Lung (tissue), 4 donors: ENCODE results near the gene OPN1MW2. TPM values are rescaled to one million over a fixed set of nuclear protein-coding genes. Genes with fewer than 3 reads are reported as not detected.

Experiments used
- polyA plus RNA-seq, 2 donors: library from polyadenylated mRNA; stranded (reverse); fragments of 200-250 nt; gene quantifications; one replicate each; pipeline ENCODE4 v1.2.1, GENCODE V29; 2013
- total RNA-seq, 2 donors: library from RNA; depleted of rRNA in 1 of 2; stranded (reverse); fragments of >200 nt in 1 of 2; gene quantifications; one replicate each; pipeline ENCODE4 v1.2.1, GENCODE V29; 2014 to 2021
- donor health status: Bipolar disorder and iron deficiency.
- donor health status: healthy.
- donor health status: DM: yes; HTN: yes; CAD: no.

The OPN1MW2 gene
- total and polyA plus RNA-seq, 4 donors, result not detected

Other genes with a start within 250 kb of the OPN1MW2 start
- 10 to 100 TPM; 25.3 to 59.4 TPM for gene HCFC1, start 247.9 kb upstream of the OPN1MW2 start, total RNA-seq
- gene HCFC1, start 247.9 kb upstream of the OPN1MW2 start, polyA plus RNA-seq, result 10 to 100 TPM; 10.7 to 22.9 TPM
- 10 to 100 TPM in 1 of 2 donors, 1 to 10 TPM in 1; 1.8 to 11.4 TPM for gene TMEM187, start 247.0 kb upstream of the OPN1MW2 start, total RNA-seq
- gene TMEM187, start 247.0 kb upstream of the OPN1MW2 start, polyA plus RNA-seq, result 1 to 10 TPM; 3.1 to 8.6 TPM
- gene IRAK1, start 199.9 kb upstream of the OPN1MW2 start, total RNA-seq, result 100 to 1,000 TPM in 1 of 2 donors, 10 to 100 TPM in 1; 24.6 to 153 TPM
- gene IRAK1, start 199.9 kb upstream of the OPN1MW2 start, polyA plus RNA-seq, result 100 to 1,000 TPM in 1 of 2 donors, 10 to 100 TPM in 1; 64.5 to 131 TPM
- gene MECP2, start 122.0 kb upstream of the OPN1MW2 start, total RNA-seq, result 10 to 100 TPM; 53.4 to 62.9 TPM
- gene MECP2, start 122.0 kb upstream of the OPN1MW2 start, polyA plus RNA-seq, result 10 to 100 TPM; 20.4 to 24.5 TPM
- gene OPN1LW, start 75.5 kb upstream of the OPN1MW2 start, total RNA-seq, result not detected
- not detected for gene OPN1LW, start 75.5 kb upstream of the OPN1MW2 start, polyA plus RNA-seq
- not detected for gene OPN1MW, start 37.2 kb upstream of the OPN1MW2 start, total RNA-seq
- gene OPN1MW, start 37.2 kb upstream of the OPN1MW2 start, polyA plus RNA-seq, result not detected
- gene OPN1MW3, start 37.8 kb downstream of the OPN1MW2 start, total RNA-seq, result not detected
- gene OPN1MW3, start 37.8 kb downstream of the OPN1MW2 start, polyA plus RNA-seq, result not detected
- not detected for gene TEX28, start 75.4 kb downstream of the OPN1MW2 start, total RNA-seq
- gene TEX28, start 75.4 kb downstream of the OPN1MW2 start, polyA plus RNA-seq, result under 1 TPM in 1 of 2 donors, not detected in 1; 0.02 TPM
- 1 to 10 TPM in 1 of 2 donors, under 1 TPM in 1; 0.18 to 1.5 TPM for gene TKTL1, start 76.0 kb downstream of the OPN1MW2 start, total RNA-seq
- under 1 TPM in 1 of 2 donors, not detected in 1; 0.54 TPM for gene TKTL1, start 76.0 kb downstream of the OPN1MW2 start, polyA plus RNA-seq
- gene FLNA, start 154.9 kb downstream of the OPN1MW2 start, total RNA-seq, result 1,000 to 10,000 TPM in 1 of 2 donors, 100 to 1,000 TPM in 1; 602 to 1,802 TPM
- gene FLNA, start 154.9 kb downstream of the OPN1MW2 start, polyA plus RNA-seq, result 100 to 1,000 TPM; 645 to 783 TPM
- gene EMD, start 159.5 kb downstream of the OPN1MW2 start, total RNA-seq, result 10 to 100 TPM; 33.0 to 66.9 TPM
- gene EMD, start 159.5 kb downstream of the OPN1MW2 start, polyA plus RNA-seq, result 100 to 1,000 TPM in 1 of 2 donors, 10 to 100 TPM in 1; 82.7 to 108 TPM
- gene RPL10, start 178.6 kb downstream of the OPN1MW2 start, total RNA-seq, result 1,000 to 10,000 TPM; 2,479 to 3,133 TPM
- 1,000 to 10,000 TPM; 4,111 to 4,258 TPM for gene RPL10, start 178.6 kb downstream of the OPN1MW2 start, polyA plus RNA-seq
- 10 to 100 TPM; 12.5 to 41.0 TPM for gene DNASE1L1, start 189.5 kb downstream of the OPN1MW2 start, total RNA-seq
- gene DNASE1L1, start 189.5 kb downstream of the OPN1MW2 start, polyA plus RNA-seq, result 10 to 100 TPM; 28.2 to 52.3 TPM
- 10 to 100 TPM; 28.4 to 48.9 TPM for gene TAFAZZIN, start 191.8 kb downstream of the OPN1MW2 start, total RNA-seq
- gene TAFAZZIN, start 191.8 kb downstream of the OPN1MW2 start, polyA plus RNA-seq, result 10 to 100 TPM; 39.7 to 61.2 TPM
- 100 to 1,000 TPM in 1 of 2 donors, 10 to 100 TPM in 1; 73.7 to 142 TPM for gene ATP6AP1, start 208.9 kb downstream of the OPN1MW2 start, total RNA-seq
- gene ATP6AP1, start 208.9 kb downstream of the OPN1MW2 start, polyA plus RNA-seq, result 100 to 1,000 TPM in 1 of 2 donors, 10 to 100 TPM in 1; 84.1 to 220 TPM
- gene GDI1, start 217.4 kb downstream of the OPN1MW2 start, total RNA-seq, result 100 to 1,000 TPM in 1 of 2 donors, 10 to 100 TPM in 1; 64.0 to 116 TPM
- gene GDI1, start 217.4 kb downstream of the OPN1MW2 start, polyA plus RNA-seq, result 100 to 1,000 TPM; 116 to 130 TPM
- 10 to 100 TPM; 23.4 to 74.4 TPM for gene FAM50A, start 224.4 kb downstream of the OPN1MW2 start, total RNA-seq
- gene FAM50A, start 224.4 kb downstream of the OPN1MW2 start, polyA plus RNA-seq, result 100 to 1,000 TPM; 106 to 202 TPM
- 10 to 100 TPM; 17.3 to 61.1 TPM for gene PLXNA3, start 238.5 kb downstream of the OPN1MW2 start, total RNA-seq
- gene PLXNA3, start 238.5 kb downstream of the OPN1MW2 start, polyA plus RNA-seq, result 10 to 100 TPM; 10.2 to 16.1 TPM